GM12892 (cell line): ENCODE measurements around the gene FBXO39.

ENCODE experiments used
- POLR2A ChIP-seq: IDR thresholded peaks from 2 replicates; pipeline ENCODE4 v1.6.1; 2011; ENCODE audit warnings: low read depth, low read length, control low read depth
- POLR2AphosphoS5 ChIP-seq: IDR thresholded peaks from 2 replicates; pipeline ENCODE4 v1.6.1; 2011; ENCODE audit warnings: low read depth, low read length, control low read depth
- TAF1 ChIP-seq: IDR thresholded peaks from 2 replicates; pipeline ENCODE4 v1.6.1; 2011; ENCODE audit warnings: low read depth, mild to moderate bottlenecking, control low read depth, low read length, borderline replicate concordance

- TF ChIP-seq POLR2A: no peak
- TF ChIP-seq POLR2AphosphoS5: no peak
- no peak for TF ChIP-seq TAF1
Measured at GRCh38 chr17:6797718-6798351, 21.8 kb downstream of the FBXO39 start.
